HFF-Myc (cell line): Measurements from ENCODE around the gene KIF23.
A peak's percentile ranks its signal among the peaks of the same experiment; 100 is the strongest.

Experiments used
- DNase-seq: peaks from one replicate; pipeline ENCODE4 v3.0.0-alpha.2; 2011; ENCODE audit warnings: low read depth; ENCODE audit errors: extremely low read depth
- H3K4me3 ChIP-seq: replicated peaks from 2 replicates; pipeline ENCODE4 v1.5.1; 2011; ENCODE audit warnings: low read depth, mild to moderate bottlenecking, control low read depth, low read length
- CTCF ChIP-seq: IDR thresholded peaks from 2 replicates; pipeline ENCODE4 v1.5.1; 2012; ENCODE audit warnings: mild to moderate bottlenecking, low read depth, low read length, control low read depth; ENCODE audit errors: missing control alignments

KIF23 gene

GRCh38 chr15:69475769-69476358 is 61.7 kb downstream of the KIF23 start:
- peak; percentile 97 for TF ChIP-seq CTCF
- no peak overlapping the region for H3K4me3 ChIP-seq
- no peak for DNase-seq

- no peak for DNase-seq
- no peak overlapping the region for H3K4me3 ChIP-seq
- TF ChIP-seq CTCF, result no peak
These were observed 62.7 kb downstream of the KIF23 start for GRCh38 chr15:69476704-69477473.

DNA sequence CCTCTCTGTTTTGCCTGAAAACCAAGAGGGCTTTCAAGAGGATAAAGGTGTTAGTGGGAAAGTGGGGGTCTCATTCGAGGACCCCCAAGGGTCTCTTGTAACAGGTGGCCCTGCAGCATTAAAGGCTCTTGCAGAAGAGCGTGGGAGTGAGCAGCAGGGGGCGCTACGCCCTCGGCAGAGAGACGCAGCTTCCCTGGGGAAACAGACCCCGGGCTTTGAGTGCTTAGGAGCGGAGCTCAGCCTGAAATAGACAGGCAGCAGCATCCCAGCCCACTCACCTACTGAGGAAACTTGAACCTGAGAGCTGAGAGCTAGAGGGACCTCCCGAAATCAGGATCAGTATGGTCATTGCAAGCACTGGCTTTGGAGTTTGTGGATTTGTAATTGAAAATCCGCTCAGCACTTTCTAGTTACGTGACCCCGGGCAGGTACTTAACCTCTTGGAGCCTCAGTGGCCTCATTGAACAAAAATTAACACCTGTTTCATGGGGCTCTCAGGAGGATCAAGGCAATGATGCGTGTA is 64.2 kb downstream of the KIF23 start:
- peak; percentile 93 for TF ChIP-seq CTCF
- no peak overlapping the region for H3K4me3 ChIP-seq
- no peak for DNase-seq

- TF ChIP-seq CTCF, result no peak
- H3K4me3 ChIP-seq, result no peak overlapping the region
- no peak for DNase-seq
These were observed 64.9 kb downstream of the KIF23 start for GRCh38 chr15:69479081-69479480.

DNA sequence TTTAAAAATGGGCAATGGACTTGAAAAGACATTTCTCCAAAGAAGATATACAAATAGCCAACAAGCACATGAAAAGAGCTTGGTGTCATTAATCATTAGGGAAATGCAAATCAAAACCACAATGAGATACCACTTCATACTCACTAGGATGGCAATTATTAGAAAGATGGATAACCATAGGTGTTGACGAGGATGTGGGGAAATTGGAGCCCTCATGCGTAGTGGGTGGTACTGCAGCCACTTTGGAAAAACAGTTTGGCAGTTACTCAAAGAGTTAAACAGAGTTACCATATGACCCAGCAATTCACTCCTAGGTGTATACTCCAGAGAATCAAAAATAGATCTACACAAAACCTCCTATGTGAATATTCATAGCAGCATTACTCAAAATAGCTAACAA is 65.8 kb downstream of the KIF23 start:
- DNase-seq, result no peak
- TF ChIP-seq CTCF, result no peak
- H3K4me3 ChIP-seq, result no peak overlapping the region

DNA sequence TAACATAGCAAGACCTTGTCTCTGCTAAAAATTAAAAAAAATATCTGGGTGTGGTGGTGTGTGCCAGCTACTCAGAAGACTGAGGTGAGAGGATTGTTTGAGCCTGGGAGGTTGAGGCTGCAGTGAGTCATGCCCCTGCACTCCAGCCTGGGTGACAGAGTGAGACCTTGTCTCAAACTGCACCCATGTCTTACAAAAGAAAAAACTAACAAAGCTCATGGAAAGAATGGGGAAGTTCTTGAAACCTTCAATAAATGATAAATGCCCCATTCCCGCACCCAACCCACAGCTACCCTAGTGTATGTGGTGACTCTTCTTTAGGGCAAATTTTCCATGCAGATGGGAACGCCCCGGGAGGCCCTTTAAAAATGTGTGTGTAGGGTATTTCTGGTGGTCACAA is 66.8 kb downstream of the KIF23 start:
- H3K4me3 ChIP-seq, result no peak overlapping the region
- DNase-seq, result no peak
- TF ChIP-seq CTCF, result no peak
